Astrocyte of the spinal cord (primary cell): ENCODE results near the gene MTCH1.
A peak's percentile ranks its signal among the peaks of the same experiment; 100 is the strongest.

Experiments
- DNase-seq: peaks from one replicate; pipeline ENCODE4 v3.0.0; 2011; ENCODE audit warnings: low read depth, low spot score
- H3K4me3 ChIP-seq: 2 replicates; pipeline ENCODE4 v1.5.1; 2011; ENCODE audit warnings: low read depth, mild to moderate bottlenecking, low read length, moderate library complexity
- in situ Hi-C: cut with HindIII; loops from 2 replicates; pipeline ENCODE4 v1.10.0; 2017; ENCODE audit warnings: low sequenced_read_pairs
- TF ChIP-seq, protein P1 (sequence below): IDR thresholded peaks from 2 replicates; pipeline ENCODE4 v1.5.1; 2012; ENCODE audit warnings: low read depth, mild to moderate bottlenecking, low read length, inconsistent platforms

The MTCH1 gene

DNA sequence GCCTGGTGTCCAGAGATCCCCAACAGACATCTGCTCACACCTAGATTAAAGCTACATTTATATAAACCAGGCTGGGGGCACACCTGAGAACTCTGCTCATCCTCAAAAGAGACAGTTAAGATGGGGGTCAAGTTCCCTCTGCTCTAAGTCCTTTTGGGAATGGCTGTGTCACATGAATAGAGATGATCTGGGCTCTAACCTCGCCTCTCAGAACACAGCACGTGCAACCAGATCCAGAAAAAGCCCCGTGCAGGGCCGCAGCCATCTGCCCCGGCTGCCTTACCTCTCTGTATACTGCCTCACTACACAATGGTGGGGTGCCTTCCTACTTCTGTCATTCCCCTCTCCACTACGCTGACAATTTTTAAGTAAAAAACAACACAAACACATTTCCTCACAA, 5.9 kb downstream of the MTCH1 start:
- H3K4me3 ChIP-seq: no peak overlapping the region
- no peak for DNase-seq
- in situ Hi-C loops: no loop called here
- TF ChIP-seq, protein P1, sequence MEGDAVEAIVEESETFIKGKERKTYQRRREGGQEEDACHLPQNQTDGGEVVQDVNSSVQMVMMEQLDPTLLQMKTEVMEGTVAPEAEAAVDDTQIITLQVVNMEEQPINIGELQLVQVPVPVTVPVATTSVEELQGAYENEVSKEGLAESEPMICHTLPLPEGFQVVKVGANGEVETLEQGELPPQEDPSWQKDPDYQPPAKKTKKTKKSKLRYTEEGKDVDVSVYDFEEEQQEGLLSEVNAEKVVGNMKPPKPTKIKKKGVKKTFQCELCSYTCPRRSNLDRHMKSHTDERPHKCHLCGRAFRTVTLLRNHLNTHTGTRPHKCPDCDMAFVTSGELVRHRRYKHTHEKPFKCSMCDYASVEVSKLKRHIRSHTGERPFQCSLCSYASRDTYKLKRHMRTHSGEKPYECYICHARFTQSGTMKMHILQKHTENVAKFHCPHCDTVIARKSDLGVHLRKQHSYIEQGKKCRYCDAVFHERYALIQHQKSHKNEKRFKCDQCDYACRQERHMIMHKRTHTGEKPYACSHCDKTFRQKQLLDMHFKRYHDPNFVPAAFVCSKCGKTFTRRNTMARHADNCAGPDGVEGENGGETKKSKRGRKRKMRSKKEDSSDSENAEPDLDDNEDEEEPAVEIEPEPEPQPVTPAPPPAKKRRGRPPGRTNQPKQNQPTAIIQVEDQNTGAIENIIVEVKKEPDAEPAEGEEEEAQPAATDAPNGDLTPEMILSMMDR: no peak

DNA sequence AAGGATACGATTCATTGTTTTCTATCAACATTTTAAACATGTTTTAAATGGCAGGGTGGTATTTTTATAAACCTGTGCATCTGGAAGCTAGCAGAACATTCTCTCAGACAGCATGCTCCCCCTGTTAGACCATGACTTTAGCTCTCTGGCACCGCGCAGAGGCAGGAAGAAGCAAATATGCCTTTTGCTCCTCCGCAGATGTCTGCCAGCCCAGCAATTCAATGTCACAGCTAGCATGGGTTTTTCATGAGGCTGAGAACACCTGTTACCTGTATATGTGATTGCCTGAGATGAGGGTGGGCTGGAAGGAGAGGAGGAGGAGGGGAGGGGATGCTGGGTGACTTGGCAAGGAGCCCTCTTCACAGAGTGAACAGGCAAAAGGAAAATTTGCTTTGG, 6.7 kb downstream of the MTCH1 start:
- in situ Hi-C loops: no loop called here
- H3K4me3 ChIP-seq: no peak overlapping the region
- TF ChIP-seq, protein P1: peak; percentile 76
- DNase-seq: peak; percentile 50

DNA sequence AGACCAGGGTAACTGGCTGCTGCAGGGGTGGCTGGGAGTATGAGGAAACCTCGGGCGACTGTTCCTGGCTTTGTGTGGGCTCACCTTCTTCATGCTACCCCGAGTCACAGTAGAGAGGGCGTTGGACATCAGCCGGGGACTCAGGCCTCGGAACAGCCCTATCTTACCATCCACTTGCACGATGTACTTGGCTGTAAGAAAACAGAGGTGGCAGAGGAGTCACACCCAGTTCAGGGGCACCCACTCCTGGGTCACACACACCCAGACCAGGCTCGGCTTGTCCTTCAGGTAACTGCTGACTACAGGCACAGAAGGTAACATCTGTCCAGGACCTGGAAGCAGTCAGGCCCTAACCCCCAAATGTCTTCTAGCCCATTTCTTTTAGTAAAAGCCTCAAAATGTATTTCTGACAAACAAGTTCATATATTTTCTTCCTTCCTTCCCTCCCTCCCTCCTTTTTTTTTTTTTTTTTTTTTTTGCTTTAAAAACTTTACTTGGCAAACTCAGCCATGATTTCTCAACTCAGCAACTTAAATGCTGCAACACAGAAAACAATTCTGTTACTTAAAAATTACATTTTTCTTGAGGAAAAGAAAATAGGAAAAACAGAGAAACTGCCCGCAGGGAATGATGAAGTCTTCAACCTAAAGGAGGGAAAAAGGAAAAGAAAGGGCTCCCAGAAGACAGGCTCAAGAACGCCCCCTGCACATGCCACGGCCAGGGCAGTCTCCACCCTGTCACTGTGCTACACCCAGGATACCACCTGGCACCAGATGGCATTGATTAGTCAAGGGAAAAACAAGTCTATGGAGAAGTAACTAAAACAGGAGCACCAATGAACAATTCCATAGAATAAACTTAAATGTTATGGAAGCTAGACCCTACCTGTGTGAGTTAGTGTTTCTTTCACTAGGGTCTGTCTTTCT, 7.3 kb downstream of the MTCH1 start:
- TF ChIP-seq, protein P1: no peak
- no peak overlapping the region for H3K4me3 ChIP-seq
- DNase-seq: no peak
- in situ Hi-C loops: no loop called here

DNA sequence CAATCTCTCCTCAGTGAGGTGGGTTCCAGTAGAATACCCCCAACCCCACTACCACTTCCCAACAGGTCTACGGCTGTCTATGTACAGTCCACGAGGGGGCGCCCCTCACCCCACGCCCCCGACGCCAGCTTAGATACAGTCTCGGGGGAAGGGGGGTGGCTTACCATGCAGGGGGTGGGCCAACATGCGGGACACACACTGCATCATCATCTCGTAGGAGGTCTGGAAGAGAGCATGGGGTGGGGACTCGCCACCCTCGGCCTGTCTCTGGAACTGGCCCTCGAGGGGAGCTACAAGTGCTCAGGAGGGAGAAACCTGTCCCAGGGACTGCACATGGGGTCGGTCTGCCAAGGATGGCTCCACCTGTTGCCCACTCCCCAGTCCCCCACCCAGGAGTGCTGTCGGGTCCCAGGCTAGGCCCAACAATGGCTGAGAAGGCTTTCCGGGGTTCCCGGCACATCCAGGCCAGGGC, 8.5 kb downstream of the MTCH1 start:
- in situ Hi-C loops: no loop called here
- no peak overlapping the region for H3K4me3 ChIP-seq
- no peak for DNase-seq
- TF ChIP-seq, protein P1: peak; percentile 59

DNA sequence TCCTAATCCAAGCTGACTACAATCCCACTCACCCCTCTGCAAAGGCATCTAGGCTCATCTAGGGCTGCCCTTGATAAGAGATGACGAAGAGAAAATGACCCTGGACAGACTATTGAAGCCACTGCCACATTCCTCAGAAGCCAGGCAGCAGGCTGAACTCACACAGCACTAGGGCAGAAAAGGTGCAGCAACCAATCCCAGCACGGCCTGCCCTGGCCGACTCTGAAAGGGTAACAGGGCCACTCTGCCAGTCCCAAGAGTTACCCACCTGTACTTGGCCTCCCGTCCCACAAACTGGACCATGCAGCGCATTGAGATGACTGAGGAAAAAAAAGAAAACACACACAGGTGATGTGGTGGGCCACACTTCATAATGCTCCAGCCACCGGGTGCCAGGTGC, 9.1 kb downstream of the MTCH1 start:
- no peak overlapping the region for H3K4me3 ChIP-seq
- TF ChIP-seq, protein P1: no peak
- DNase-seq: no peak
- in situ Hi-C loops: no loop called here

DNA sequence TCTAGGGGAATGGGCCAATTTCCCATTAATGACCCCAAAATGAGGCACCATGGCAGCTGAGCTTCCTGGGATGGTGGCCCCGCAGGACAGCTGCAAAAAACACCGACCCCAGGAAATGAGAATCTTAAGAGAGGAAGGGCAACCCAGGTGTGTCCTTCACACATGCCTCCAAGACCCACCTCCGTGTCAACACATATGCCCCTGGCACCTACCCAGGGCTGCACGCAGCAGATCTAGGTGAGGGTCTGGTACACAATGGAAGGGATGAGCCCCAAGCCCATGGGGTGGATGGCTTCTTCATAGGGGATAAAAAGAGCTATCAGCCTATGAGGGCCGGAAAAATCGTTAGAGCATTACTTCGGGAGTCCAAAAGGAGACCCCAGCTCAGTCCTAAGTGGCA, 9.5 kb downstream of the MTCH1 start:
- TF ChIP-seq, protein P1: no peak
- H3K4me3 ChIP-seq: no peak overlapping the region
- DNase-seq: no peak
- in situ Hi-C loops: no loop called here
